Gastrocnemius medialis (tissue), 4 donors: Measurements from ENCODE around the gene SLC9A7.

Experiments used
- CTCF ChIP-seq, 5 experiments: fragments of 450-650 bp in 3 of 5; fragments of 200-600 bp in 2 of 5; sonication (generic) in 2 of 5; IDR thresholded peaks in 4 of 5; conservative IDR thresholded peaks in 1 of 5; 1 replicate in 4 of 5; 2 replicates in 1 of 5; pipeline ENCODE4 v1.5.1; 2016 to 2019; ENCODE audit warnings: antibody characterized with exemption in 5 of 5, mild to moderate bottlenecking in 3 of 5, moderate library complexity in 3 of 5
- POLR2A ChIP-seq, 2 donors: fragments of 450-650 bp; IDR thresholded peaks; one replicate each; pipeline ENCODE4 v1.6.1; 2017; ENCODE audit warnings: antibody characterized with exemption in 2 of 2, mild to moderate bottlenecking in 2 of 2, moderate library complexity in 2 of 2

GRCh38 chrX:46579250-46579649 lies 179.7 kb downstream of the SLC9A7 start:
- no peak for TF ChIP-seq CTCF (IDR thresholded peaks at IDR 0.05 in 4 of 5, conservative IDR thresholded peaks at IDR 0.05 in 1 of 5)
- TF ChIP-seq POLR2A (IDR thresholded peaks at IDR 0.05): no peak
